ENCODE results near the gene RMDN3. TPM values are rescaled to one million over a fixed set of nuclear protein-coding genes. Genes with fewer than 3 reads are reported as not detected.
A peak's percentile ranks its signal among the peaks of the same experiment; 100 is the strongest.

RMDN3 gene
- total RNA-seq, 1 experiment from 2014 or later = 15.7 TPM

- H3K4me1 ChIP-seq (replicated peaks; ENCODE audit: insufficient read depth) = peaks cover 3% of the 10 kb centered on the region; the same call in 1 of the 2 replicates
- H4K20me1 ChIP-seq (ENCODE audit: insufficient read depth) = no peaks in the 10 kb centered on the region
- intact Hi-C loops (cut with micrococcal nuclease; ENCODE audit: unreplicated experiment) = no loop called here
- H3K4me3 ChIP-seq = no peak overlapping the region
- DNase-seq = no peak
- H3K9me3 ChIP-seq (ENCODE audit: insufficient read depth, low read depth) = no peaks in the 10 kb centered on the region
- TF ChIP-seq CTCF (conservative IDR thresholded peaks at IDR 0.05) (no peak), EZH2 (IDR thresholded peaks at IDR 0.05; ENCODE audit: low read depth) (no peak)
- ChIA-PET POLR2A (ENCODE audit: unreplicated experiment) (interaction anchor here (0.7 kb wide), 1 partner anchor 36 kb away, joined by 5 read pairs; no protein-coding TSS in a partner anchor), CTCF (no interaction called here)
- H3K4me2 ChIP-seq = no peak overlapping the region
- no peak overlapping the region for H2AFZ ChIP-seq
- peaks cover 10% of the 10 kb centered on the region for H3K79me2 ChIP-seq (ENCODE audit: low read depth)
- no peaks in the 10 kb centered on the region; the same call in 1 of the 2 replicates for H3K36me3 ChIP-seq (ENCODE audit: low read depth)
- no TSS peak for BruUV-seq (replicated peaks)
- no peaks in the 10 kb centered on the region for H3K9me2 ChIP-seq (ENCODE audit: insufficient read depth)
- peaks cover 4% of the 10 kb centered on the region; the same call in 1 of the 2 replicates for H3F3A ChIP-seq (ENCODE audit: insufficient read depth, low read depth)
- H3K27me3 ChIP-seq (ENCODE audit: insufficient read depth, low read depth) = no peaks in the 10 kb centered on the region
- no peak overlapping the region for H3K27ac ChIP-seq
These were observed 48.0 kb upstream of the RMDN3 start for GRCh38 chr15:40803076-40803475.

- BruUV-seq (replicated peaks) = no TSS peak
- Histone ChIP-seq H3K4me2 (no peak overlapping the region), H3K27ac (no peak overlapping the region), H4K20me1 (ENCODE audit: insufficient read depth) (no peaks in the 10 kb centered on the region), H3K27me3 (ENCODE audit: insufficient read depth, low read depth) (no peaks in the 10 kb centered on the region), H3K4me1 (replicated peaks; ENCODE audit: insufficient read depth) (peaks cover 19% of the 10 kb centered on the region), H3K79me2 (ENCODE audit: low read depth) (peaks cover 4% of the 10 kb centered on the region; the same call in 1 of the 2 replicates), H2AFZ (no peak overlapping the region), H3K4me3 (no peak overlapping the region), H3K36me3 (ENCODE audit: low read depth) (no peaks in the 10 kb centered on the region; the same call in 1 of the 2 replicates), H3F3A (ENCODE audit: insufficient read depth, low read depth) (peaks cover 9% of the 10 kb centered on the region; the same call in 1 of the 2 replicates), H3K9me2 (ENCODE audit: insufficient read depth) (no peaks in the 10 kb centered on the region), H3K9me3 (ENCODE audit: insufficient read depth, low read depth) (no peaks in the 10 kb centered on the region)
- no peak for DNase-seq
- TF ChIP-seq CTCF (conservative IDR thresholded peaks at IDR 0.05) (no peak), EZH2 (IDR thresholded peaks at IDR 0.05; ENCODE audit: low read depth) (no peak)
- CTCF ChIA-PET = interaction anchor here (0.7 kb wide), 1 partner anchor 30 kb away, joined by 8 read pairs; no protein-coding TSS in a partner anchor
- POLR2A ChIA-PET (ENCODE audit: unreplicated experiment) = interaction anchor here (0.6 kb wide), 1 partner anchor 954 kb away, joined by 3 read pairs; no protein-coding TSS in a partner anchor
- intact Hi-C loops (cut with micrococcal nuclease; ENCODE audit: unreplicated experiment) = no loop called here
These were observed 44.5 kb upstream of the RMDN3 start for GRCh38 chr15:40799523-40799922.

- peak overlapping the region; percentile 13; the same call in 1 of the 2 replicates for H3K4me2 ChIP-seq
- H3F3A ChIP-seq (ENCODE audit: insufficient read depth, low read depth) = peaks cover 29% of the 10 kb centered on the region
- no peak overlapping the region for H2AFZ ChIP-seq
- TF ChIP-seq CTCF (conservative IDR thresholded peaks at IDR 0.05) (no peak), EZH2 (IDR thresholded peaks at IDR 0.05; ENCODE audit: low read depth) (no peak)
- H3K4me3 ChIP-seq = no peak overlapping the region; the same call in 1 of the 2 replicates
- H3K9me2 ChIP-seq (ENCODE audit: insufficient read depth) = no peaks in the 10 kb centered on the region
- H3K36me3 ChIP-seq (ENCODE audit: low read depth) = no peaks in the 10 kb centered on the region; the same call in 1 of the 2 replicates
- peaks cover 21% of the 10 kb centered on the region for H3K79me2 ChIP-seq (ENCODE audit: low read depth)
- H3K27ac ChIP-seq = peak overlapping the region; percentile 54
- intact Hi-C loops (cut with micrococcal nuclease; ENCODE audit: unreplicated experiment) = no loop called here
- CTCF ChIA-PET = no interaction called here
- peaks cover 49% of the 10 kb centered on the region for H3K4me1 ChIP-seq (replicated peaks; ENCODE audit: insufficient read depth)
- no TSS peak for BruUV-seq (replicated peaks)
- POLR2A ChIA-PET (ENCODE audit: unreplicated experiment) = interaction anchor here (0.6 to 0.7 kb wide), 3 partner anchors 11 to 1695 kb away, joined by 3 to 11 read pairs (median 5); partner anchors contain the start of genes DNAJC17 and ZFYVE19
- no peaks in the 10 kb centered on the region for H3K27me3 ChIP-seq (ENCODE audit: insufficient read depth, low read depth)
- DNase-seq = no peak
- H4K20me1 ChIP-seq (ENCODE audit: insufficient read depth) = no peaks in the 10 kb centered on the region
- no peaks in the 10 kb centered on the region for H3K9me3 ChIP-seq (ENCODE audit: insufficient read depth, low read depth)
These were observed 41.5 kb upstream of the RMDN3 start for GRCh38 chr15:40796512-40796911.

Data from PC-9 (cell line).